ENCODE measurements around the gene GALNT10. TPM values are rescaled to one million over a fixed set of nuclear protein-coding genes. Genes with fewer than 3 reads are reported as not detected.

GALNT10 gene
- total RNA-seq, 1 experiment from 2014 or later: 23.4 TPM

GRCh38 chr5:154275566-154275965 lies 85.0 kb downstream of the GALNT10 start:
- Mint-ChIP-seq H3K4me1 (ENCODE audit: low read depth, unreplicated experiment) (peaks cover 10% of the 10 kb centered on the region), H3K27ac (ENCODE audit: unreplicated experiment) (no peak overlapping the region), H3K36me3 (ENCODE audit: insufficient read depth, unreplicated experiment) (no peaks in the 10 kb centered on the region), H3K9me3 (ENCODE audit: unreplicated experiment) (no peaks in the 10 kb centered on the region), H3K27me3 (ENCODE audit: insufficient read depth, unreplicated experiment) (no peaks in the 10 kb centered on the region), H3K4me3 (ENCODE audit: unreplicated experiment) (no peak overlapping the region)
- Histone ChIP-seq H3K36me3 (ENCODE audit: control insufficient read depth, insufficient read depth, low read length) (no peaks in the 10 kb centered on the region), H3K4me1 (no peaks in the 10 kb centered on the region; the same call in 1 of the 2 replicates), H3K9me3 (no peaks in the 10 kb centered on the region), H3K4me3 (ENCODE audit: low read depth, low read length) (no peak overlapping the region), H3K27me3 (replicated peaks; ENCODE audit: control insufficient read depth, insufficient read depth, low read length) (no peaks in the 10 kb centered on the region)
- POLR2A ChIA-PET: no interaction called here
- CTCF ChIA-PET: interaction anchor here (0.6 kb wide), 1 partner anchor 11 kb away, joined by 4 read pairs; no protein-coding TSS in a partner anchor
- no TSS peak for BruUV-seq (replicated peaks)
- DNase-seq: no peak
- TF ChIP-seq CTCF (IDR thresholded peaks at IDR 0.05; ENCODE audit: insufficient read depth in 1 of 2, low read depth in 1 of 2, low read length in 1 of 2, severe bottlenecking in 1 of 2, unreplicated experiment in 1 of 2): no peak
- intact Hi-C loops (cut with micrococcal nuclease; ENCODE audit: unreplicated experiment): no loop called here

GRCh38 chr5:154276261-154276972 lies 85.9 kb downstream of the GALNT10 start:
- no peak for DNase-seq
- Mint-ChIP-seq H3K9me3 (ENCODE audit: unreplicated experiment) (no peaks in the 10 kb centered on the region), H3K4me3 (ENCODE audit: unreplicated experiment) (no peak overlapping the region), H3K27ac (ENCODE audit: unreplicated experiment) (no peak overlapping the region), H3K4me1 (ENCODE audit: low read depth, unreplicated experiment) (peaks cover 10% of the 10 kb centered on the region), H3K27me3 (ENCODE audit: insufficient read depth, unreplicated experiment) (no peaks in the 10 kb centered on the region), H3K36me3 (ENCODE audit: insufficient read depth, unreplicated experiment) (no peaks in the 10 kb centered on the region)
- CTCF ChIA-PET: no interaction called here
- H3K4me1 ChIP-seq: no peaks in the 10 kb centered on the region; the same call in 1 of the 2 replicates
- intact Hi-C loops (cut with micrococcal nuclease; ENCODE audit: unreplicated experiment): no loop called here
- BruUV-seq (replicated peaks): no TSS peak
- H3K27me3 ChIP-seq (replicated peaks; ENCODE audit: control insufficient read depth, insufficient read depth, low read length): no peaks in the 10 kb centered on the region
- H3K4me3 ChIP-seq (ENCODE audit: low read depth, low read length): no peak overlapping the region
- POLR2A ChIA-PET: no interaction called here
- H3K9me3 ChIP-seq: no peaks in the 10 kb centered on the region
- no peak for TF ChIP-seq CTCF (IDR thresholded peaks at IDR 0.05; ENCODE audit: insufficient read depth in 1 of 2, low read depth in 1 of 2, low read length in 1 of 2, severe bottlenecking in 1 of 2, unreplicated experiment in 1 of 2)
- no peaks in the 10 kb centered on the region for H3K36me3 ChIP-seq (ENCODE audit: control insufficient read depth, insufficient read depth, low read length)

GRCh38 chr5:154276973-154277331 lies 86.4 kb downstream of the GALNT10 start:
- Histone ChIP-seq H3K36me3 (ENCODE audit: control insufficient read depth, insufficient read depth, low read length) (no peaks in the 10 kb centered on the region), H3K4me3 (ENCODE audit: low read depth, low read length) (no peak overlapping the region), H3K4me1 (no peaks in the 10 kb centered on the region; the same call in 1 of the 2 replicates), H3K27me3 (replicated peaks; ENCODE audit: control insufficient read depth, insufficient read depth, low read length) (no peaks in the 10 kb centered on the region), H3K9me3 (no peaks in the 10 kb centered on the region)
- TF ChIP-seq CTCF (IDR thresholded peaks at IDR 0.05; ENCODE audit: insufficient read depth in 1 of 2, low read depth in 1 of 2, low read length in 1 of 2, severe bottlenecking in 1 of 2, unreplicated experiment in 1 of 2): no peak
- no peaks in the 10 kb centered on the region for H3K9me3 Mint-ChIP-seq (ENCODE audit: unreplicated experiment)
- DNase-seq: no peak
- intact Hi-C loops (cut with micrococcal nuclease; ENCODE audit: unreplicated experiment): no loop called here
- no peaks in the 10 kb centered on the region for H3K36me3 Mint-ChIP-seq (ENCODE audit: insufficient read depth, unreplicated experiment)
- no peaks in the 10 kb centered on the region for H3K27me3 Mint-ChIP-seq (ENCODE audit: insufficient read depth, unreplicated experiment)
- no peak overlapping the region for H3K27ac Mint-ChIP-seq (ENCODE audit: unreplicated experiment)
- no peak overlapping the region for H3K4me3 Mint-ChIP-seq (ENCODE audit: unreplicated experiment)
- ChIA-PET CTCF (no interaction called here), POLR2A (no interaction called here)
- H3K4me1 Mint-ChIP-seq (ENCODE audit: low read depth, unreplicated experiment): peaks cover 10% of the 10 kb centered on the region
- BruUV-seq (replicated peaks): no TSS peak
